ENCODE data around the gene ADGRV1.
"Not testable (repeated sequence)": the region's sequence is repeated elsewhere in the genome, so short reads cannot be mapped to it uniquely, and the experiment has no call there.

Gene ADGRV1

GRCh38 chr5:90682278-90682677 is 123.7 kb downstream of the ADGRV1 start:
- H3K27ac ChIP-seq (ENCODE audit: low read depth, low read length), result no peak overlapping the region
- H3K4me1 ChIP-seq (ENCODE audit: control insufficient read depth, low read length), result no peaks in the 10 kb centered on the region
- H3F3A ChIP-seq (ENCODE audit: control insufficient read depth, insufficient read depth), result no peaks in the 10 kb centered on the region
- H3K4me3 ChIP-seq (ENCODE audit: low read length), result no peak overlapping the region
- no peaks in the 10 kb centered on the region for H4K20me1 ChIP-seq (ENCODE audit: control insufficient read depth, insufficient read depth, low read depth, low read length)
- H3K9me2 ChIP-seq (replicated peaks; ENCODE audit: control insufficient read depth, low read length), result no peaks in the 10 kb centered on the region
- no peak overlapping the region for H3K4me2 ChIP-seq (ENCODE audit: low read length)
- TF ChIP-seq EZH2phosphoT487 (IDR thresholded peaks at IDR 0.05; ENCODE audit: borderline replicate concordance, low read length) (no peak), CTCF (IDR thresholded peaks at IDR 0.05; ENCODE audit: low read depth, low read length, poor library complexity, severe bottlenecking) (no peak)
- no peaks in the 10 kb centered on the region for H3K27me3 ChIP-seq (ENCODE audit: control insufficient read depth, low read length)
- no peaks in the 10 kb centered on the region for H3K79me2 ChIP-seq (ENCODE audit: control insufficient read depth, low read length)
- H3K9me3 ChIP-seq (ENCODE audit: control insufficient read depth, insufficient read depth, low read length), result no peaks in the 10 kb centered on the region
- H3K36me3 ChIP-seq (ENCODE audit: control insufficient read depth, low read length), result no peaks in the 10 kb centered on the region

- no peaks in the 10 kb centered on the region for H3K9me2 ChIP-seq (replicated peaks; ENCODE audit: control insufficient read depth, low read length)
- no peaks in the 10 kb centered on the region for H3F3A ChIP-seq (ENCODE audit: control insufficient read depth, insufficient read depth)
- H4K20me1 ChIP-seq (ENCODE audit: control insufficient read depth, insufficient read depth, low read depth, low read length), result no peaks in the 10 kb centered on the region
- H3K4me3 ChIP-seq (ENCODE audit: low read length), result no peak overlapping the region
- no peaks in the 10 kb centered on the region for H3K9me3 ChIP-seq (ENCODE audit: control insufficient read depth, insufficient read depth, low read length)
- H3K27me3 ChIP-seq (ENCODE audit: control insufficient read depth, low read length), result no peaks in the 10 kb centered on the region
- no peak overlapping the region for H3K27ac ChIP-seq (ENCODE audit: low read depth, low read length)
- no peaks in the 10 kb centered on the region for H3K79me2 ChIP-seq (ENCODE audit: control insufficient read depth, low read length)
- no peaks in the 10 kb centered on the region for H3K4me1 ChIP-seq (ENCODE audit: control insufficient read depth, low read length)
- H3K4me2 ChIP-seq (ENCODE audit: low read length), result no peak overlapping the region
- TF ChIP-seq CTCF (IDR thresholded peaks at IDR 0.05; ENCODE audit: low read depth, low read length, poor library complexity, severe bottlenecking), result no peak
- TF ChIP-seq EZH2phosphoT487 (IDR thresholded peaks at IDR 0.05; ENCODE audit: borderline replicate concordance, low read length), result no peak
- H3K36me3 ChIP-seq (ENCODE audit: control insufficient read depth, low read length), result no peaks in the 10 kb centered on the region
Measured at GRCh38 chr5:90685425-90686022, 126.9 kb downstream of the ADGRV1 start.

GRCh38 chr5:90686363-90686762 is 127.8 kb downstream of the ADGRV1 start:
- not testable (repeated sequence) for H3K9me2 ChIP-seq (replicated peaks; ENCODE audit: control insufficient read depth, low read length); H4K20me1 ChIP-seq (ENCODE audit: control insufficient read depth, insufficient read depth, low read depth, low read length)

GRCh38 chr5:90687458-90687857 is 128.9 kb downstream of the ADGRV1 start:
- not testable (repeated sequence) for H3K9me2 ChIP-seq (replicated peaks; ENCODE audit: control insufficient read depth, low read length); H3K9me3 ChIP-seq (ENCODE audit: control insufficient read depth, insufficient read depth, low read length); H3K4me1 ChIP-seq (ENCODE audit: control insufficient read depth, low read length); H3K27me3 ChIP-seq (ENCODE audit: control insufficient read depth, low read length); H3K4me3 ChIP-seq (ENCODE audit: low read length); H3K79me2 ChIP-seq (ENCODE audit: control insufficient read depth, low read length); H3F3A ChIP-seq (ENCODE audit: control insufficient read depth, insufficient read depth); H3K4me2 ChIP-seq (ENCODE audit: low read length); H4K20me1 ChIP-seq (ENCODE audit: control insufficient read depth, insufficient read depth, low read depth, low read length); H3K36me3 ChIP-seq (ENCODE audit: control insufficient read depth, low read length); H3K27ac ChIP-seq (ENCODE audit: low read depth, low read length)

More at GRCh38 chr5:90686363-90686762, 127.8 kb downstream of the ADGRV1 start:
- not testable (repeated sequence) for H3F3A ChIP-seq (ENCODE audit: control insufficient read depth, insufficient read depth); H3K27me3 ChIP-seq (ENCODE audit: control insufficient read depth, low read length); H3K4me2 ChIP-seq (ENCODE audit: low read length); H3K4me3 ChIP-seq (ENCODE audit: low read length); H3K27ac ChIP-seq (ENCODE audit: low read depth, low read length); H3K36me3 ChIP-seq (ENCODE audit: control insufficient read depth, low read length); H3K4me1 ChIP-seq (ENCODE audit: control insufficient read depth, low read length); H3K9me3 ChIP-seq (ENCODE audit: control insufficient read depth, insufficient read depth, low read length); H3K79me2 ChIP-seq (ENCODE audit: control insufficient read depth, low read length)

Measured in DOHH2 (cell line).